ENCODE results near the gene FILIP1.

DNA sequence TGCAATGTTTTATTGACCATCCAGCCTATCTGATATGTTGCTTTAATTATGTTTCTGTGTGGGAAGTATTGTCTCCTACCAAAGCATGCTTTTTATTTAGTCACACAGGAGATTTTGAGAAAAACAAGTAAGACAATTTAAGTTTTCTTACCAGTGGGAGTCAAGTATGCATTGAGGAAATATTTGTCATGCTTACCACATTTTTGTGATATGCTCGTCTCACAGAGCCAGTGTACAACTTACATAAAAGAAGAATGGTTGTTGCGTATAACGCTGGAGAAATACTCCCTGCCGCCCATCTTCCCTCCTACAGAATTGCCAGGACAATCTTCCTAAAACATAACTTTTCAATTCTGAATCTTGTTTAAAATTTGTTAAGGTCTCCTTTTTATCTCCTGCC, 37.1 kb upstream of the FILIP1 start:
- TF ChIP-seq, protein P1, sequence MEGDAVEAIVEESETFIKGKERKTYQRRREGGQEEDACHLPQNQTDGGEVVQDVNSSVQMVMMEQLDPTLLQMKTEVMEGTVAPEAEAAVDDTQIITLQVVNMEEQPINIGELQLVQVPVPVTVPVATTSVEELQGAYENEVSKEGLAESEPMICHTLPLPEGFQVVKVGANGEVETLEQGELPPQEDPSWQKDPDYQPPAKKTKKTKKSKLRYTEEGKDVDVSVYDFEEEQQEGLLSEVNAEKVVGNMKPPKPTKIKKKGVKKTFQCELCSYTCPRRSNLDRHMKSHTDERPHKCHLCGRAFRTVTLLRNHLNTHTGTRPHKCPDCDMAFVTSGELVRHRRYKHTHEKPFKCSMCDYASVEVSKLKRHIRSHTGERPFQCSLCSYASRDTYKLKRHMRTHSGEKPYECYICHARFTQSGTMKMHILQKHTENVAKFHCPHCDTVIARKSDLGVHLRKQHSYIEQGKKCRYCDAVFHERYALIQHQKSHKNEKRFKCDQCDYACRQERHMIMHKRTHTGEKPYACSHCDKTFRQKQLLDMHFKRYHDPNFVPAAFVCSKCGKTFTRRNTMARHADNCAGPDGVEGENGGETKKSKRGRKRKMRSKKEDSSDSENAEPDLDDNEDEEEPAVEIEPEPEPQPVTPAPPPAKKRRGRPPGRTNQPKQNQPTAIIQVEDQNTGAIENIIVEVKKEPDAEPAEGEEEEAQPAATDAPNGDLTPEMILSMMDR (conservative IDR thresholded peaks at IDR 0.05; ENCODE audit: low read length) = no peak
- no peak for TF ChIP-seq EZH2phosphoT487 (IDR thresholded peaks at IDR 0.05; ENCODE audit: borderline replicate concordance)

Measured in Loucy (cell line).